Activated naive CD8-positive, alpha-beta T cell treated with anti-CD3 and anti-CD28 coated beads, Interleukin-2, amount 50 U/mL, for 16 hours (primary cell): ENCODE data around the gene NAT9.

Source experiments
- DNase-seq: peaks from one replicate; pipeline ENCODE4 v3.0.0-alpha.2; 2020; ENCODE audit warnings: low read depth, low spot score

Gene NAT9

DNA sequence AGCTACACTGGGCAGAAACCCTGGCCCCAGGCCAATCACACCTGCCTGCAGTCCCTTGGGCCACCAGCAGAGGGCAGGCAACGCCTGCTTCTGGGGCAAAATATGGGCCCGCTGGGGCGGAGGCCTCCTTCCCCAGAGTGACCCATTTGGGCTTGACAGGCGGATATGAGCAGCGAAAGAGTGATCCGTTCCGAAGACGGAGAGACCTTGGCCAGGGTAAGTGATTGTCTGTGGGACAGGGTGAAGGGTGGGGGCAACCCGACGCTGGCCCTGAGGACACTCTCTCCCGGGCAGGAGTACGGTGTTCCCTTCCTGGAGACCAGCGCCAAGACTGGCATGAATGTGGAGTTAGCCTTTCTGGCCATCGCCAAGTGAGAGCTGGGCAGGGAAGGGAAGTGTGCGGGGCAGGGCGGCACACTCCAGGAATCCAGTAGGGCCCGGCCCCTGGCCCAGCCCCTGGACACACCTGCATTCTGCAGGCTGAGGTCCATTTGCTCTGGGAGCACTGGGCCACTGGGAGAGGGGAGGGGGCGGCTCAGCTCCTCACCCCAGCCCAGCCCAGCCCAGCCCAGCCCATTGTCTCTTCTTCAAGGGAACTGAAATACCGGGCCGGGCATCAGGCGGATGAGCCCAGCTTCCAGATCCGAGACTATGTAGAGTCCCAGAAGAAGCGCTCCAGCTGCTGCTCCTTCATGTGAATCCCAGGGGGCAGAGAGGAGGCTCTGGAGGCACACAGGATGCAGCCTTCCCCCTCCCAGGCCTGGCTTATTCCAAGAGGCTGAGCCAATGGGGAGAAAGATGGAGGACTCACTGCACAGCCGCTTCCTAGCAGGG is 31.2 kb downstream of the NAT9 start:
- DNase-seq: peak; percentile 53

GRCh38 chr17:74744349-74744713 is 31.8 kb downstream of the NAT9 start:
- DNase-seq: no peak

DNA sequence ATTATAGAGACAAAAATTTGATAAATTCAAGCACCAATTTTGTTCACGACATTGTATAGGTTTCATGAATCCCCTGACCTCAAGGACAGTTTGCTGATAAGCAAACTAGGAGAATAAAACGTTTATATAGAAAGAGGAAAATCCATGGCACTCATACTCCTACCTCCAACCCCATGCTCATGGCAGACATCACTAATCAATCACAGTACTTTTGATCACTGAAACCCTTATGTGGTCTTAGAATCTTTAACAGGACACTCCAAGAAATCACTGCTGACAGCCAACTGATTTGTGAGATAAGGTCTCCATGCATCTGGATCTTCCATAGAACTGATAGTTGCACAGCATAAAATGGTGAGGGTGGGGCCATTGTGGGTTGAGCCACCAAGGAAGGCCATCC is 32.4 kb downstream of the NAT9 start:
- DNase-seq: no peak

DNA sequence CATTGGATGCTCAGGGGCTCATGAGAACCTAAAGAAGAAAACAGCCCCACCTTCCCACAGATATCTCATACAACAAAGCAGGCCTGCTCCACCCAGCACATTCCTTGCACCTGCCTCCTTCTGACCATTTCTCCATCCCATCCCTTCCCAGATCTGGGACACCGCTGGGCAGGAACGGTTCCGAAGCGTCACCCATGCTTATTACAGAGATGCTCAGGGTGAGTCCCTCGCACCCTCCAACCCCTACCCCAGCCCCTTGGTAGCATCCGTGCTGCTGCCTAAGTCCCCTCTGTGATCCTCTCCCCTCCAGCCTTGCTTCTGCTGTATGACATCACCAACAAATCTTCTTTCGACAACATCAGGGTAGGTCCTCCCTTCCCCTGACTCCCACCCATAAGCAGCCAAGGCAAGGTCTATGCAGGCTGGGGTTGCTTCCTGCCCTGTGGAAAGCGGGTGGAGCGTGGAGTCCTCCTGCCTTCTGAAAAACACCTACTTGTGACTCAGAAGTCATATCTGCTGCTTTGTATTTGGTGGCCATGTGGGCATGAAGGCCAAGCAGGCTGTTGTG is 33.1 kb downstream of the NAT9 start:
- no peak for DNase-seq

DNA sequence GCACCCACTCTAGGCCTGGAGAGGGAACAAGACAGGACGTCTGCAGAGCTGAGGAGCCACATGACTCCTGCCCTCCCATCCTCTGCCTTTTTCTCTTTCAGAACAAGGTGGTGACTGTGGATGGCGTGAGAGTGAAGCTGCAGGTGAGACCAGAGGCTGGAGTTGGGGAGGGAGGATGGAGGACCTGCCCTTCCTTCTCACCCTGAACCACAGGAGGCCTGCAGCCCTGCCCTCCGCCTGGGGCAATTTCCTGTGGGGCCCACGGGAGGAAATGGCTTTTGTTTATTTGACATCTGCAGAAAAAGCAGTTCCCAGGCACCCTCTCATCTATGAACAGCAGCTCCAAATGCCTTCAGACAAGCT is 34.0 kb downstream of the NAT9 start:
- no peak for DNase-seq

DNA sequence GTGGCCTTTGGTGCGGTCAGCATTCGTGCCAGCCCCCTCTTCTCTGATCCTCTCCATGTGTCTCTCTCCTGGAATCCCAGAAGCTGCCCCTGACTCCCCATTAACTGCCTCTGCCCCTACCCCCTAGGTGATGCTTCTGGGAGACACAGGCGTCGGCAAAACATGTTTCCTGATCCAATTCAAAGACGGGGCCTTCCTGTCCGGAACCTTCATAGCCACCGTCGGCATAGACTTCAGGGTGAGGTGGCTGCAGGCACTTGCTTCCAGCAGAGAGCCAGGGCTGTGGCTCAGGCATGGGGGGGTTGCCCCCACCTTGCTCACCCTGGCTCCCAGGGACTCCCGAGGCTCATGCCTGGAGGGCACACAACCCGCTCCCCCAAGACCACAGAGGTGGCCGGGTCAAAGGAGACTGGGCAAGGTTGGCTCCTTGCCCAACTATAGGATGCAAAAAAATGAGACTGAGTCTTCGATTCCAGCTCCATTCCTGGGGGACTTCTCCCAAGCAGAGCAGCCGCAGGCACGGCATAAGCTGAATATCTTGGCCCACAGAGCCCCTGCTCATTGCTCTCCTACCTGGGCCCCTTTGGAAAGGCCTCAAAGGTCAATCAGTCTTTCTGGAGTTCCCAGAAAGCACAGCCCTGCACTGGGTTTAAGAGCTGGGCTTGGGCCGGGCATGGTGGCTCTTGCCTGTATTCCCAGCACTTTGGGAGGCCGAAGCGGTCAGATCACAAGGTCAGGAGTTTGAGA is 35.3 kb downstream of the NAT9 start:
- DNase-seq: no peak

- no peak for DNase-seq
These were observed 36.0 kb downstream of the NAT9 start for GRCh38 chr17:74740173-74740572.

GRCh38 chr17:74739227-74739831 is 36.8 kb downstream of the NAT9 start:
- no peak for DNase-seq

- peak; percentile 29 for DNase-seq
These were observed 37.8 kb downstream of the NAT9 start for GRCh38 chr17:74738051-74738996.

DNA sequence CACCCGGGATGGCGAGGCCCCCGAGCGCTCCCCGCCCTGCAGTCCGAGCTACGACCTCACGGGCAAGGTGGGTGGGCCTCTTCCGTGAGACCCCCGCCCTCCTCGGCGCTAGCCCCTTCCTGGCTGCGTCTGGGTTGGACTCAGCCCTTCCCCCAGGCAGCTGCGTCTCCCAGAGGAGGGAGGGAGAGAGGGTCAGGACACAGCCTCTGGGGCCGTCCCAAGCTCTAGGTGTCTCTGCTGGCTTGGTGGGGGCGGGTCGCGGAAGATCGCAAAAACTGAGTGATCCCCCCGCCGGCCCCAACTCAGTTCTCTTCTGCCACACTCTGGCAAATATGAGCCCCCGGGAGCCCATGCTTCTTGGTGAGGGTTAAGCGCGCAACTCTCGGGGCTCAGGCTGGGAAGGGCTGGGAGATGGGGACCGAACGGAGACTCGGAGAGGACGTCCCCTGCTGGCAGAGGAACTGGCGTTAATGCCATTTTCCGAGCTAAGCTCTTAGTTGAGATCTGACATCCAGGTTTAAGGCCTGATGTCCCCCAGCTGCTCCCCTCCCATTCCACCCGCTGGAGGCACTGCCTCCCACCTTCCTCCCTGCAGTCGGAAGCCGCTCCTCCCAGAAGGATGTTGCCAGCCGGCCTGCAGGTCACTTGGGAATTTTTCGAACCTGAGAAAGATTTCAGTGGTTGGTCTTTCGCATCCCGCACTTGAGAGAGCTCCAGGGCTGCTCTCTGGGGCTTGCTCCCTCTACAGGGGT is 38.7 kb downstream of the NAT9 start:
- no peak for DNase-seq

GRCh38 chr17:74736513-74737298 is 39.4 kb downstream of the NAT9 start, which contains the start of gene RAB37:
TSS of gene RAB37 (plus strand) at chr17:74737256. CDS start at chr17:74737273, 17 bp downstream.
- no peak for DNase-seq

GRCh38 chr17:74734256-74734655 is 41.9 kb downstream of the NAT9 start:
- no peak for DNase-seq

DNA sequence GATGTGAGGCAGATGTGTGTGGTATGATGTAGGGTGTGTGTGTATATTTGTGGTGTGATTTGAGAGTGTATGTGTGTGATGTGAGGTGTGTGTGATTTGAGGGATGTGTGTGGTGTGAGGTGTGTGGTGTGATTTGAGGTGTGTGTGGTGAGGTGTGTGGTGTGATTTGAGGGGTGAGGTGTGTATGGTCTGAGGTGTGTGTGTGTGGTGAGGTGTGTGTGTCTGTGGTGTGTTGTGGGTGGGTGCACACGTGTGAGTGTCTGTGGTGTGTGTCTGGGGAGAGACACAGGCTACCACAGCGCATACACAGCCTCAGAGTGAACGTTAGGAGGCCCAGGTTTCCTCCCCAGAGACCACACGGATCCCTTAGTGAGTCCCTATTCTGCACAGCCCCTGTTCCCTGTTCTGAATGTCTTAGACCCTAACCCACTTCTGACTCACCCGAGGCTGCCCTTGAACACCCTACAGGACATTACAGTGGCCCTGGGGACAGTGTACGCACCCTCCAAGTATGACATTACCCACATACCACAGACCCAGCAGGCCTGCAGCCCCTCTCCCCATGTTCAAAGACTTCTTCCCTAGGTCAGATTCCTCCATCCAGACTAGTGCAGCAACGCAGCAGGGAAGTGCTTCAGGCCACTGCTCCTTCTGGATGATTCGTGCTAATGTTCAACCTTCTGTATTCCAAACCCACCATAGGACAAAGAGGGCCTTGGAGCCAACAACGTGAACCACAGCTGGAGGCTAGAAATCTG is 42.6 kb downstream of the NAT9 start:
- no peak for DNase-seq

DNA sequence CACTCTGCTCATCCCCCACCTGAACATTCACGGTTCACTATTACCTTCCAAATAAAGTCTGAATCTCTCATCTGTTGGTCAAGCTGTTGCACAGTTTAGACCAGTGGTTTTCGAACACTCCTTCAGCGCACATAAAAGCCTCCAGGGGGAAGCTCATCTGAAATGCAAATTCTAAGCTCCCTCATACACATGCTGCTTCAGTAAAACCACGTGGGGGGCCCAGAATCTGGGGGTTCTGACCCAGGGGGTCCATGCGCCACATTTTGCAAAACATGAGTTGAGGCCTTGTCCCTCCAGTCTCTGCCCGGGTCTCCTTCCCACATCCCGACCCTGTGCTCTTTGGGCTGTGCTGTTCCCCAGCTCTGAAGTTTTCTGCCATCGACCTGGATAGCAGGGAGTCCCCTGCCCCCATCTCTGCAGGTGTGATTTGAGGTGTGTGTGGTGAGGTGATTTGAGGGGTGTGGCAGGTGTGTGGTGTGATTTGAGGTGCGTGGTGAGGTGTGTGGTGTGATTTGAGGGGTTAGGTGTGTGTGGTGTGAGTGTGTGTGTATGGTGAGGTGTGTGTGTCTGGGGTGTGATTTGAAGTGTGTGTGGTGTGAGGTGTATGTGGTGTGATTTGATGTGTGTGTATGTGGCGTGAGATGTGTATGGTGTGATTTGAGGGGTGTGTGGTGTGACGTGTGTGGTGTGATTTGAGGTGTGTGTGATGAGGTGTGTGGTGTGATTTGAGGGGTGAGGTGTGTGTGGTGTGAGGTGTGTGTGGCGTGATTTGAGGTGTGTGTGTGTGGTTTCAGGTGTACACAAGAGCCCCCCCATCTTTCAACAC is 43.9 kb downstream of the NAT9 start:
- DNase-seq: no peak

- DNase-seq: no peak
These were observed 44.9 kb downstream of the NAT9 start for GRCh38 chr17:74731347-74731605.

GRCh38 chr17:74730491-74731346 is 45.4 kb downstream of the NAT9 start:
- no peak for DNase-seq

- no peak for DNase-seq
These were observed 46.3 kb downstream of the NAT9 start for GRCh38 chr17:74729866-74730265.
